HepG2 (cell line): ENCODE measurements around the gene NEURL1.

Source experiments
- CAMTA2 ChIP-seq: sonication (generic); formaldehyde crosslinking; IDR thresholded peaks from 2 replicates; pipeline ENCODE4 v1.4.0; 2020; ENCODE audit warnings: mild to moderate bottlenecking, missing genetic modification reagents, borderline replicate concordance
- CHD2 ChIP-seq: IDR thresholded peaks from 2 replicates; pipeline ENCODE4 v1.6.1; 2011; ENCODE audit warnings: low read depth, low read length, improper control_type of control experiment
- CTCF ChIP-seq: sonication (generic); formaldehyde crosslinking; IDR thresholded peaks from 2 replicates; pipeline ENCODE4 v1.5.0; 2020; ENCODE audit warnings: mild to moderate bottlenecking, missing genetic modification reagents, moderate library complexity
- E2F1 ChIP-seq: sonication (generic); formaldehyde crosslinking; IDR thresholded peaks from 2 replicates; pipeline ENCODE4 v1.5.0; 2020; ENCODE audit warnings: missing genetic modification reagents
- IRF2 ChIP-seq: IDR thresholded peaks from 2 replicates; pipeline ENCODE4 v1.6.1; 2018; ENCODE audit warnings: missing genetic modification reagents, missing compliant biosample characterization
- NFKB2 ChIP-seq: sonication (generic); formaldehyde crosslinking; IDR thresholded peaks from 2 replicates; pipeline ENCODE4 v1.4.0; 2020; ENCODE audit warnings: missing genetic modification reagents, borderline replicate concordance
- RBFOX2 ChIP-seq: fragments of 200-400 bp; formaldehyde crosslinking; IDR thresholded peaks from 2 replicates; pipeline ENCODE4 v1.6.1; 2017; ENCODE audit warnings: low read depth, mild to moderate bottlenecking, low read length
- SP2 ChIP-seq: sonication (generic); formaldehyde crosslinking; IDR thresholded peaks from 2 replicates; pipeline ENCODE4 v1.5.1; 2020; ENCODE audit warnings: mild to moderate bottlenecking, missing genetic modification reagents
- ZBTB10 ChIP-seq: sonication (generic); formaldehyde crosslinking; IDR thresholded peaks from 2 replicates; pipeline ENCODE4 v1.4.0; 2020; ENCODE audit warnings: missing genetic modification reagents, borderline replicate concordance
- ZBTB37 ChIP-seq: sonication (generic); formaldehyde crosslinking; IDR thresholded peaks from 2 replicates; pipeline ENCODE4 v1.4.0; 2020; ENCODE audit warnings: mild to moderate bottlenecking, missing genetic modification reagents
- ZNF124 ChIP-seq: sonication (generic); formaldehyde crosslinking; IDR thresholded peaks from 2 replicates; pipeline ENCODE4 v1.4.0; 2020; ENCODE audit warnings: missing genetic modification reagents
- ZNF280D ChIP-seq: sonication (generic); formaldehyde crosslinking; IDR thresholded peaks from 2 replicates; pipeline ENCODE4 v1.5.1; 2020; ENCODE audit warnings: mild to moderate bottlenecking, missing genetic modification reagents
- ZNF501 ChIP-seq: sonication (generic); formaldehyde crosslinking; IDR thresholded peaks from 2 replicates; pipeline ENCODE4 v1.5.1; 2020; ENCODE audit warnings: mild to moderate bottlenecking, moderate library complexity, missing genetic modification reagents

- TF ChIP-seq CTCF (CRISPR knock-in tag) (no peak), ZBTB37 (no peak), ZNF501 (CRISPR knock-in tag) (no peak), SP2 (CRISPR knock-in tag) (no peak), CAMTA2 (no peak), RBFOX2 (no peak), ZBTB10 (CRISPR knock-in tag) (no peak), IRF2 (CRISPR knock-in tag) (no peak), CHD2 (no peak), ZNF124 (CRISPR knock-in tag) (no peak), NFKB2 (no peak), E2F1 (CRISPR knock-in tag) (no peak), ZNF280D (no peak)
Observed at GRCh38 chr10:103627111-103627892, 133.8 kb downstream of the NEURL1 start.
